HCT116 (cell line): ENCODE results near the gene KCNJ16.

ENCODE experiments used
- CTCF ChIP-seq, 3 experiments: fragments of 200-600 bp in 1 of 3; sonication (generic) in 1 of 3; IDR thresholded peaks in 2 of 3; conservative IDR thresholded peaks in 1 of 3; 2 replicates each; pipeline ENCODE4 v1.5.1; 2012 to 2017; ENCODE audit warnings: low read depth in 2 of 3, low read length in 2 of 3, antibody characterized with exemption in 1 of 3, borderline replicate concordance in 1 of 3, control low read depth in 1 of 3, mild to moderate bottlenecking in 1 of 3, mixed read lengths in 1 of 3, mixed run types in 1 of 3, moderate library complexity in 1 of 3; ENCODE audit not compliant: insufficient read depth in 1 of 3
- EZH2 ChIP-seq: fragments of 200-600 bp; sonication (generic); IDR thresholded peaks from 2 replicates; pipeline ENCODE4 v1.6.1; 2017; ENCODE audit warnings: antibody characterized with exemption, mixed run types
- EZH2phosphoT487 ChIP-seq: fragments of 200-600 bp; IDR thresholded peaks from 2 replicates; pipeline ENCODE4 v1.6.1; 2018; ENCODE audit warnings: antibody characterized with exemption, borderline replicate concordance
- FOSL1 ChIP-seq: IDR thresholded peaks from 2 replicates; pipeline ENCODE4 v1.6.1; 2012; ENCODE audit warnings: low read depth
- POLR2AphosphoS5 ChIP-seq: IDR thresholded peaks from 2 replicates; pipeline ENCODE4 v1.6.1; 2011; ENCODE audit warnings: mild to moderate bottlenecking, low read depth, low read length, moderate library complexity
- REST ChIP-seq: IDR thresholded peaks from 2 replicates; pipeline ENCODE4 v1.6.1; 2012; ENCODE audit warnings: low read depth
- SIN3A ChIP-seq: IDR thresholded peaks from 2 replicates; pipeline ENCODE4 v1.6.1; 2012; ENCODE audit warnings: low read depth
- SP1 ChIP-seq: IDR thresholded peaks from 2 replicates; pipeline ENCODE4 v1.6.1; 2012; ENCODE audit warnings: low read depth
- ZFX ChIP-seq: fragments of 450-650 bp; IDR thresholded peaks from 2 replicates; pipeline ENCODE4 v1.6.1; 2017

DNA sequence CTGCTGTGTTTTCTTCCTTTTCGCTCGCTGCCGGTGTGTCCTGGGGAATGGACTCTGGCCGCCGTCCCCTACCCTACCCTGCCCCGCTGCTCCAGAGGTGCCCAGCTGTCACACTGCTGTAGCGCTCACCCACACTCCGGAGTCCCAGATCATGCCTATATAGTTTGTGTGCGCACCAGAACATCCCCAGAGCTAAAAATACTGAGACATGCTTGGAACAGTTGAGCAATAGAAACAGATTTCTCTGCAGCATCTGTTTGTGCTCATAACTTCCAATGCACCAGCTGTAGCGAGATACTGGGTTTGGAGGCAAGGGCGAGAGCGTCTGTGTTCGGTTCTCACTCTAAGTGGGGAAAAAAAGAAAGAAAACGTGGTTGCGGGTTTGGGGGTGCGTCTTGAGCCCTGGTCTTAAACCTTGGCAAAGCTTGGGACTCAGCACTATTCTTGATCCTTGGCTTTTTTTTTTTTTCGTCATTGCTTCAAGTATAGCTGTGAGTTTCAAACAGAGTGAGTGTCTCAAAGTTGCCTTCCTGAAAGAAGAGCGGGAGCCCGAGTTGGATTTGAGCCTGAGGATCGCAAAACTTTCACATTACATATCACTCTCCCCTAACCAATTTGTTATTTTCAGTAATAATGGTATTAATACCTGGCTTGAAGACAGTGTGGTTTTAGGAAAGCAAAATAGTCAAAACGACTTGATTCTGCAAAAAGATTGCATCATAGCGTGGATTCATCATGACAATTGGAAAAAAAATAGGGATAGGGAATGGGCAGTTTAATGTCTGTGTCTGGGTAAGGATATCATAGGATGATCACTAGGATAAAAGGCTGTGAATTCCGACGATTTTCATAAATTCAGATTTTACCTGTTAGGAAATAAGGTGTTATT, 94.9 kb downstream of the KCNJ16 start:
- no peak for TF ChIP-seq ZFX
- TF ChIP-seq CTCF (IDR thresholded peaks at IDR 0.05 in 2 of 3, conservative IDR thresholded peaks at IDR 0.05 in 1 of 3; ENCODE audit: borderline replicate concordance in 1 of 3, insufficient read depth in 1 of 3, low read depth in 2 of 3, low read length in 2 of 3): no peak
- no peak for TF ChIP-seq EZH2phosphoT487
- no peak for TF ChIP-seq REST
- TF ChIP-seq SP1: no peak
- no peak for TF ChIP-seq POLR2AphosphoS5
- TF ChIP-seq FOSL1: no peak
- no peak for TF ChIP-seq EZH2
- TF ChIP-seq SIN3A: no peak
